Spinal cord (tissue), 10 donors: ENCODE data around the gene PDE4D. TPM values are rescaled to one million over a fixed set of nuclear protein-coding genes. Genes with fewer than 3 reads are reported as not detected.
A peak's percentile ranks its signal among the peaks of the same experiment; 100 is the strongest.

Source experiments
- DNase-seq, 6 donors: peaks; one replicate each; pipeline versions ENCODE4 v3.0.0 to v3.0.0-alpha.2; 2013 to 2015; ENCODE audit warnings: low spot score in 6 of 6, low read depth in 4 of 6
- H3K27ac ChIP-seq: one replicate; pipeline ENCODE4 v1.5.1; 2013; ENCODE audit warnings: low read depth, low read length, control low read depth
- H3K27me3 ChIP-seq: one replicate; pipeline ENCODE4 v1.6.1; 2013; ENCODE audit warnings: low read length; ENCODE audit not compliant: control insufficient read depth, insufficient read depth
- H3K36me3 ChIP-seq: one replicate; pipeline ENCODE4 v1.6.1; 2013; ENCODE audit warnings: low read length; ENCODE audit not compliant: control insufficient read depth, insufficient read depth
- H3K4me1 ChIP-seq: one replicate; pipeline ENCODE4 v1.6.1; 2013; ENCODE audit warnings: low read length; ENCODE audit not compliant: control insufficient read depth, insufficient read depth
- H3K4me3 ChIP-seq: one replicate; pipeline ENCODE4 v1.5.1; 2013; ENCODE audit warnings: low read depth, low read length, control low read depth
- H3K9me3 ChIP-seq: one replicate; pipeline ENCODE4 v1.6.1; 2013; ENCODE audit warnings: low read length; ENCODE audit not compliant: control insufficient read depth, insufficient read depth
- WGBS: methylation state at CpG from one replicate; pipeline ENCODE4 v1.1.5; 2013; ENCODE audit warnings: missing lambda C conversion rate; ENCODE audit not compliant: insufficient coverage; 5-methylcytosine and 5-hydroxymethylcytosine counted together
- polyA plus RNA-seq, 2 donors: library from polyadenylated mRNA; unstranded; fragments of 120-200 nt; gene quantifications; one replicate each; pipeline ENCODE4 v1.2.1, GENCODE V29; 2013; ENCODE audit not compliant: insufficient read length in 2 of 2
- total RNA-seq, 2 donors: library from RNA; depleted of rRNA in 1 of 2; stranded (reverse); fragments of 120-200 nt in 1 of 2; fragments of >200 nt in 1 of 2; gene quantifications; one replicate each; pipeline versions ENCODE4 v1.2.3 to v1.2.4, GENCODE V29; 2013 to 2014
- donor health status: healthy.

Gene PDE4D
- total and polyA plus RNA-seq, 4 donors: 16.1 to 84.0 (median 37.0) TPM

GRCh38 chr5:59282726-59283125, 610.8 kb downstream of the PDE4D start:
- Histone ChIP-seq H3K27me3 (no peaks in the 10 kb centered on the region), H3K4me3 (no peak overlapping the region), H3K27ac (no peak overlapping the region), H3K36me3 (no peaks in the 10 kb centered on the region), H3K4me1 (no peaks in the 10 kb centered on the region), H3K9me3 (no peaks in the 10 kb centered on the region)
- no CpG with 5 or more reads among the region's 1 CpG for WGBS
- no peak for DNase-seq

GRCh38 chr5:59279979-59280378, 613.5 kb downstream of the PDE4D start:
- Histone ChIP-seq H3K36me3 (no peaks in the 10 kb centered on the region), H3K27ac (no peak overlapping the region)
- no CpG with 5 or more reads among the region's 2 CpGs for whole genome bisulfite sequencing

GRCh38 chr5:59276917-59277372, 616.6 kb downstream of the PDE4D start:
- no peak overlapping the region for H3K27ac ChIP-seq
- peak in 1 of 6 donors; percentile 10 for DNase-seq
- H3K9me3 ChIP-seq: no peaks in the 10 kb centered on the region
- no peak overlapping the region for H3K4me3 ChIP-seq
- no peaks in the 10 kb centered on the region for H3K27me3 ChIP-seq
- H3K4me1 ChIP-seq: no peaks in the 10 kb centered on the region
- WGBS: 34% methylated on average over 4 of the region's 5 CpGs
- no peaks in the 10 kb centered on the region for H3K36me3 ChIP-seq

More at GRCh38 chr5:59279979-59280378, 613.5 kb downstream of the PDE4D start:
- no peak for DNase-seq
- H3K4me1 ChIP-seq: no peaks in the 10 kb centered on the region
- no peak overlapping the region for H3K4me3 ChIP-seq
- H3K27me3 ChIP-seq: no peaks in the 10 kb centered on the region
- no peaks in the 10 kb centered on the region for H3K9me3 ChIP-seq

- H3K9me3 ChIP-seq: no peaks in the 10 kb centered on the region
- no peak for DNase-seq
- no peaks in the 10 kb centered on the region for H3K4me1 ChIP-seq
- no peaks in the 10 kb centered on the region for H3K27me3 ChIP-seq
- no CpG with 5 or more reads among the region's 2 CpGs for WGBS
- H3K27ac ChIP-seq: peak overlapping the region; percentile 90
- no peak overlapping the region for H3K4me3 ChIP-seq
- no peaks in the 10 kb centered on the region for H3K36me3 ChIP-seq
These were observed 617.2 kb downstream of the PDE4D start for GRCh38 chr5:59276325-59276675.

GRCh38 chr5:59275510-59276324, 617.8 kb downstream of the PDE4D start:
- Histone ChIP-seq H3K9me3 (no peaks in the 10 kb centered on the region), H3K4me3 (peak overlapping the region; percentile 52), H3K27me3 (no peaks in the 10 kb centered on the region), H3K36me3 (no peaks in the 10 kb centered on the region), H3K4me1 (no peaks in the 10 kb centered on the region), H3K27ac (peak overlapping the region; percentile 90)
- peak; percentile 26 to 67 (median 46) for DNase-seq
- 0% methylated on average over 6 of the region's 16 CpGs for WGBS

- no peaks in the 10 kb centered on the region for H3K36me3 ChIP-seq
- H3K4me1 ChIP-seq: no peaks in the 10 kb centered on the region
- no peaks in the 10 kb centered on the region for H3K27me3 ChIP-seq
- H3K9me3 ChIP-seq: no peaks in the 10 kb centered on the region
- no peak for DNase-seq
- WGBS: no CpG with 5 or more reads among the region's 5 CpGs
- H3K4me3 ChIP-seq: peak overlapping the region; percentile 52
- H3K27ac ChIP-seq: peak overlapping the region; percentile 90
These were observed 618.4 kb downstream of the PDE4D start for GRCh38 chr5:59275170-59275509.

GRCh38 chr5:59274106-59274636, 619.4 kb downstream of the PDE4D start:
- Histone ChIP-seq H3K4me1 (no peaks in the 10 kb centered on the region), H3K9me3 (no peaks in the 10 kb centered on the region), H3K4me3 (no peak overlapping the region), H3K36me3 (no peaks in the 10 kb centered on the region), H3K27me3 (no peaks in the 10 kb centered on the region), H3K27ac (no peak overlapping the region)
- WGBS: no CpG with 5 or more reads among the region's 4 CpGs
- no peak for DNase-seq

GRCh38 chr5:59272809-59273427, 620.6 kb downstream of the PDE4D start:
- no peaks in the 10 kb centered on the region for H3K9me3 ChIP-seq
- no peak overlapping the region for H3K4me3 ChIP-seq
- H3K27ac ChIP-seq: no peak overlapping the region
- H3K27me3 ChIP-seq: no peaks in the 10 kb centered on the region
- no peaks in the 10 kb centered on the region for H3K4me1 ChIP-seq
- no peaks in the 10 kb centered on the region for H3K36me3 ChIP-seq
- WGBS: 100% methylated on average over 1 of the region's 3 CpGs
- no peak for DNase-seq

- Histone ChIP-seq H3K4me3 (no peak overlapping the region), H3K4me1 (no peaks in the 10 kb centered on the region), H3K36me3 (no peaks in the 10 kb centered on the region), H3K27me3 (no peaks in the 10 kb centered on the region), H3K9me3 (no peaks in the 10 kb centered on the region), H3K27ac (no peak overlapping the region)
- DNase-seq: no peak
- no CpG with 5 or more reads among the region's 4 CpGs for WGBS
These were observed 624.6 kb downstream of the PDE4D start for GRCh38 chr5:59268756-59269415.
